HL-60/S4 treated with phorbol 12-myristate 13-acetate at 8.2 ng/mL for 4 days and 3 days (cell line): Measurements from ENCODE around the gene PIK3C3.

Experiments
- in situ Hi-C: fragments of 300-500 bp; cut with MboI; formaldehyde crosslinking; loops from 2 replicates; pipeline ENCODE4 v1.15.0; 2022; ENCODE audit warnings: low sequenced_read_pairs

Gene PIK3C3

DNA sequence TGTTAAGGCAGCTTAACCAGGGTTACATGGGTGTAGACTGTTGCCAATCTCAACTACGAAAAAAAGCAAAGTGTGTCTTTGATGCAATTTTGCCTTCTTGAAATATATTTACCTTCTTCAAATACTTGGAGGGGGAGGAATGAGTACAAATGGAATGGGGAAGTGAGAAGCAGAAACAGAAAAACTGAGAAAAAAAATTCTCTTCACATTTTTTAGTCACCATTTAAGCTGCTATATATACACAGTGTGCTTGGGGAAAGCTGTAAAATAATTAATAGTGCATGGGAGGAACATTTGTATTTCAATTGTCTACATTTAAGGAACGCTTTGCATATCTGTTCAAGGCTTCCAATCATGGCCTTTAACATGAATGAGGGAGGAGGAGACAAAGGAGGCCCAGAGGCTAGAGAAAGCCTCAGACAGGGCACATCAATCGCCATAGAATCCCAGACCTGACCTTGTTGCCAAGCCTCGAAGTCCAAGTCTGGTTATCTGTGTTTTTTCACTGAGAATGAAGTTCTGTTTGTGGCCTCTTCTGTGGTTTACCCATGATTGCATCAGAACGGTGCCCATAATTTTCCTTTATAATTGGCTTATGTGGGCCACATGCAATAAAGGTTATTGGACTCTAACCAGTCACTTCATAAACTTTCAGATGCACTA lies 158.6 kb downstream of the PIK3C3 start:
- in situ Hi-C loops: no loop called here

DNA sequence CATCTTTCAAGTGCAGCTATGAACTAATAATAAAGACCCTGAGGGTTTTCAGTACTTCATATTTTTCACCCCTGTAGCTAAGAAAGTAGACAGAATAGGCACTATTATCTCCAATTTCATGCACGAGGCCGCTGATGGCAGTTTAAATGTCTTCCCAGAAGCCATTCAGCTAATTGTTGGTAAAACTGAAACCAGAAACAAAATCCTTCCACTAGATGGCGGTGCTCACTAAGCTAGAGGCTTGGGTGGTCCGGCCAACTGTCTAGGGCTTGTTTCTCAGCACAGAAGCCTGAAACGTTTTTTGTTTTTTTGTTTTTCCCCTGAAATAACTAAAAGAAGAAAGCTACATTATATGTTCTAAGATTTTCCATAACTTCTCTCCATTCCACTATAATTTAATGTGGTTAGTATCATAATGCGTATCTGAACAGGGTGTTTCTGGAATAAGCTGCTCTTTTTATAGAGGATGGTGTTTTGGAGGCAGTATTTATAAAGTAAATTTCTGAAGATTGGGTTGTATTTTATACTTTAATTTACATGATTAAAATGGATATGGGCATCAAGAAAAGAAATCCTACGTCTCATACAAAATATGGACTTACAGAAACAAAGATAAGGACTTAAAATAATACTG lies 159.4 kb downstream of the PIK3C3 start:
- in situ Hi-C loops: no loop called here

DNA sequence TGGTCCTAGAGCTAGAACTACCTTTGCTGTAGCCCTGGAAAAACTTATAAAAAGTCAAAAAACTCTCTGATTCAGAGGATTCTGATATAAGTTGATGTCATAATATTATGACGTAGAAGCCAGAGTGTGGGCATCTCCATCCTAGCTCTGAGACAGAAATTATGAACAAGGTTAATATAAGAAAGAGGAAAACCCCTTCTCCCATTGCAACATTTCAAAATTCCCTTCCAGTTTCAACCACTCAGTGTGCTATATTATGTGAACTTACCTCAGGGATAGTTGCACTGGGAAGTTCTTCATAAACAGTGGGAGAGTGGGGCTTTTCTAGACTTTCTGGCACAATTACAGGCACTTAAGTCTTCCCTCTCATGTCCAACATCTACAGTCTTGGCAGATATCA lies 171.6 kb downstream of the PIK3C3 start:
- in situ Hi-C loops: no loop called here

DNA sequence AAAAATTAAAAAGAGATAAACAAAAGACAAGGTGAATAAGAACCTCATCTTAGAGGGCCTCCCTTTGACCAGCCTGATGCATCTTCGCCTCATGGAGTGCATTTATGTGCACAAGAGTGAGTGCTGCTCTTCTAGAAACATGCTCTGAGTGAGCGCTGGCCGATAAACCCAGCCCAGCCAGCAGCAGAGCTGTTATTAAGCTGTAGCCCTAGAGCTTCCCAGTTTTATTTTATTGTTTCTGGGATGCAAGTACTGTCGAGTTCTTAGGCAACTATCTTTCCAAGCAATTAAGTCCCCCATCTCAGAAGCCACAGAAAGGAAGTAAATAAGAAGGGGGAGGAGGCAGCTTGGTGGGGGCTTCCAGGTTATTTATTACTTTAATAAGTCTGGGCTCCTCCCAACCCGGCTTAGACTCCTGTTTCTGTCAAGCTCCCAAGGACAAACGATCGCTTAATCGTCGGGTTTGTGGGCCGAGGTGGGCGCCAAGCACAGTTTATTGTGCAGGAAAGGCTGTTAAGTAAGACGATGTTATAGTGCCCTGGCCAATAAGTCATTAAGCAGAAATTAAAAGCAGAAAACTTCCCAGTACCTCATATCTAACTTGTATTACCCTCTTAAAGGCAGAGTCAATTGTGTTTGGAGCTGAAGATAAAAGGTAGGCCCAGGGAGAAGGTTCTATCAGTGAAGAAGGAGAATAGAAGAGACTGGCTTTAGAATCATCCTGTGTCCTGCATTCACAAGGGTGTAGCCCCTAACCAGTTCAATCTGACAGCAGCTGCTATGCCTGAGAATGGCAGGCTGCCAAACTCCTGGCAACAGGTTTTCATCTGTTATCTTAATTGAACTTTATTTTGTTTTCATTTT lies 176.3 kb downstream of the PIK3C3 start:
- in situ Hi-C loops: no loop called here

DNA sequence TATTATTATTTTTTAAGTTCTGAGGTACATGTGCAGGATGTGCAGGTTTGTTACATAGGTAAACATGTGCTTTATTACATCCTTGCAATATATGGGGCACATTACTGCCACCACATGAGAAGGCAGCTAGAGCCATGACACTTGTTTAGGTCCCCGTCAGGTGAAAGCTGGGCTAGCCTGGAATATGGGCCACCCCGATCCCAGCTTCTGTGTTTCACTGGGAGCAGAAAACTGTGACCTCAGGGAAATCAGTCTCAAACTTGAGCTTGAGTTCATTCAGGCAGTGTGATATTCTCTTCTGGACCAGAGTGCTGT lies 176.9 kb downstream of the PIK3C3 start:
- in situ Hi-C loops: no loop called here
